Gastroesophageal sphincter (tissue), 4 donors: ENCODE results near the gene S100A12. TPM values are rescaled to one million over a fixed set of nuclear protein-coding genes. Genes with fewer than 3 reads are reported as not detected.

Source experiments
- ATAC-seq: fragments of 150-250 bp; one replicate; pipeline ENCODE4 v1.9.1; 2016; ENCODE audit warnings: mild to moderate bottlenecking, moderate library complexity
- H3K27ac ChIP-seq, 4 donors: fragments of 200-600 bp; sonication (generic) in 3 of 4; 1 replicate in 3 of 4; 2 replicates in 1 of 4; pipeline ENCODE4 v1.5.1; 2016 to 2019
- H3K27me3 ChIP-seq: fragments of 200-600 bp; sonication (generic); one replicate; pipeline ENCODE4 v1.5.1; 2019
- H3K36me3 ChIP-seq, 2 donors: fragments of 200-600 bp; sonication (generic); one replicate each; pipeline ENCODE4 v1.5.1; 2019; ENCODE audit warnings: control low read depth in 1 of 2
- H3K4me1 ChIP-seq, 3 donors: fragments of 200-600 bp; sonication (generic); 1 replicate in 2 of 3; 2 replicates in 1 of 3; pipeline ENCODE4 v1.5.1; 2016 to 2019; ENCODE audit warnings: control low read depth in 2 of 3
- H3K4me3 ChIP-seq, 2 donors: fragments of 200-600 bp; sonication (generic); one replicate each; pipeline ENCODE4 v1.5.1; 2019; ENCODE audit warnings: mild to moderate bottlenecking in 1 of 2, moderate library complexity in 1 of 2
- H3K9me3 ChIP-seq, 3 donors: fragments of 200-600 bp; sonication (generic); one replicate each; pipeline ENCODE4 v1.5.1; 2017 to 2019; ENCODE audit warnings: control low read depth in 2 of 3
- CTCF ChIP-seq, 4 experiments: fragments of 200-600 bp in 2 of 4; fragments of 450-650 bp in 2 of 4; sonication (generic) in 1 of 4; IDR thresholded peaks; one replicate each; pipeline ENCODE4 v1.5.1; 2017 to 2019; ENCODE audit warnings: antibody characterized with exemption in 4 of 4, mild to moderate bottlenecking in 2 of 4, moderate library complexity in 2 of 4
- EP300 ChIP-seq: sonication (generic); formaldehyde crosslinking; IDR thresholded peaks from one replicate; pipeline ENCODE4 v1.6.1; 2017; ENCODE audit warnings: antibody characterized with exemption, mild to moderate bottlenecking
- POLR2A ChIP-seq, 2 donors: fragments of 450-650 bp; IDR thresholded peaks; one replicate each; pipeline ENCODE4 v1.6.1; 2017; ENCODE audit warnings: antibody characterized with exemption in 2 of 2, mild to moderate bottlenecking in 2 of 2, moderate library complexity in 1 of 2
- POLR2AphosphoS5 ChIP-seq: sonication (generic); formaldehyde crosslinking; IDR thresholded peaks from one replicate; pipeline ENCODE4 v1.6.1; 2017; ENCODE audit warnings: antibody characterized with exemption
- WGBS, 2 donors: methylation state at CpG; one replicate each; pipeline ENCODE4 v1.1.5; 2018; ENCODE audit warnings: low coverage in 1 of 2; 5-methylcytosine and 5-hydroxymethylcytosine counted together
- total RNA-seq, 4 donors: library from RNA; depleted of rRNA; stranded (reverse); fragments of >200 nt; gene quantifications; one replicate each; pipeline ENCODE4 v1.1.0, GENCODE V29; 2016

S100A12 gene
- total RNA-seq, 4 donors from 2014 or later, result 1.4 to 21.1 (median 12.6) TPM; not detected in 1

GRCh38 chr1:153379591-153379990 is 4.2 kb upstream of the S100A12 start:
- Histone ChIP-seq H3K4me3 (no peak overlapping the region), H3K27ac (no peak overlapping the region), H3K36me3 (no peaks in the 10 kb centered on the region), H3K27me3 (no peaks in the 10 kb centered on the region), H3K4me1 (no peaks in the 10 kb centered on the region), H3K9me3 (peaks cover 0 to 22% (median 0%) of the 10 kb centered on the region in 3 donors)
- ATAC-seq, result no peak
- 60 to 70% methylated on average over 1 to 9 of the region's 10 CpGs for WGBS, 2 donors
- TF ChIP-seq POLR2AphosphoS5, result no peak
- TF ChIP-seq POLR2A (IDR thresholded peaks at IDR 0.05), result no peak
- no peak for TF ChIP-seq CTCF (IDR thresholded peaks at IDR 0.05)
- TF ChIP-seq EP300, result no peak

GRCh38 chr1:153374071-153374470 is 1.4 kb downstream of the S100A12 start:
- no peaks in the 10 kb centered on the region for H3K4me1 ChIP-seq
- no peaks in the 10 kb centered on the region for H3K27me3 ChIP-seq
- 75% methylated on average over 2 of the region's 2 CpGs; no CpG with 5 or more reads in 1 of the 2 donors for WGBS, 2 donors
- no peaks in the 10 kb centered on the region for H3K9me3 ChIP-seq
- TF ChIP-seq POLR2AphosphoS5 (no peak), EP300 (no peak), CTCF (IDR thresholded peaks at IDR 0.05) (no peak), POLR2A (IDR thresholded peaks at IDR 0.05) (no peak)
- H3K36me3 ChIP-seq, result no peaks in the 10 kb centered on the region
- H3K27ac ChIP-seq, result no peak overlapping the region
- ATAC-seq, result no peak
- no peak overlapping the region for H3K4me3 ChIP-seq

GRCh38 chr1:153372571-153372970 is 2.9 kb downstream of the S100A12 start:
- H3K27ac ChIP-seq, result no peak overlapping the region
- ATAC-seq, result no peak
- H3K27me3 ChIP-seq, result no peaks in the 10 kb centered on the region
- 66 to 88% methylated on average over 2 of the region's 2 CpGs for WGBS, 2 donors
- no peaks in the 10 kb centered on the region for H3K9me3 ChIP-seq
- TF ChIP-seq EP300 (no peak), POLR2AphosphoS5 (no peak), POLR2A (IDR thresholded peaks at IDR 0.05) (no peak), CTCF (IDR thresholded peaks at IDR 0.05) (no peak)
- H3K36me3 ChIP-seq, result no peaks in the 10 kb centered on the region
- H3K4me1 ChIP-seq, result no peaks in the 10 kb centered on the region
- no peak overlapping the region for H3K4me3 ChIP-seq

GRCh38 chr1:153371231-153371630 is 4.2 kb downstream of the S100A12 start:
- 83 to 100% methylated on average over 1 of the region's 1 CpG for WGBS, 2 donors
- H3K4me1 ChIP-seq, result no peaks in the 10 kb centered on the region
- TF ChIP-seq CTCF (IDR thresholded peaks at IDR 0.05) (no peak), POLR2AphosphoS5 (no peak), EP300 (no peak), POLR2A (IDR thresholded peaks at IDR 0.05) (no peak)

GRCh38 chr1:153370146-153370545 is 5.3 kb downstream of the S100A12 start:
- no peak overlapping the region for H3K27ac ChIP-seq
- ATAC-seq, result no peak
- peaks cover 13% of the 10 kb centered on the region for H3K27me3 ChIP-seq
- H3K4me3 ChIP-seq, result no peak overlapping the region
- no peaks in the 10 kb centered on the region for H3K36me3 ChIP-seq
- TF ChIP-seq POLR2A (IDR thresholded peaks at IDR 0.05) (no peak), EP300 (no peak), CTCF (IDR thresholded peaks at IDR 0.05) (no peak), POLR2AphosphoS5 (no peak)
- 74% methylated on average over 3 of the region's 3 CpGs; no CpG with 5 or more reads in 1 of the 2 donors for WGBS, 2 donors
- H3K9me3 ChIP-seq, result no peaks in the 10 kb centered on the region
- no peaks in the 10 kb centered on the region for H3K4me1 ChIP-seq

More at GRCh38 chr1:153371231-153371630, 4.2 kb downstream of the S100A12 start:
- Histone ChIP-seq H3K27me3 (peaks cover 4% of the 10 kb centered on the region), H3K9me3 (no peaks in the 10 kb centered on the region), H3K4me3 (no peak overlapping the region), H3K27ac (no peak overlapping the region), H3K36me3 (no peaks in the 10 kb centered on the region)
- ATAC-seq, result no peak
